ENCODE measurements around the gene C10orf143.

C10orf143 gene

GRCh38 chr10:130050721-130051120 is 59.9 kb downstream of the C10orf143 start:
- DNase-seq, result no peak

- DNase-seq, result no peak
Observed at GRCh38 chr10:130049987-130050386, 60.6 kb downstream of the C10orf143 start.

- DNase-seq, result no peak
Observed at GRCh38 chr10:130049244-130049643, 61.4 kb downstream of the C10orf143 start.

- DNase-seq, result no peak
Observed at GRCh38 chr10:130048081-130048480, 62.5 kb downstream of the C10orf143 start.

- no peak for DNase-seq
Observed at GRCh38 chr10:130047336-130047735, 63.3 kb downstream of the C10orf143 start.

- no peak for DNase-seq
Observed at GRCh38 chr10:130046591-130046990, 64.0 kb downstream of the C10orf143 start.

- no peak for DNase-seq
Observed at GRCh38 chr10:130045801-130046321, 64.8 kb downstream of the C10orf143 start.

- no peak for DNase-seq
Observed at GRCh38 chr10:130045091-130045652, 65.5 kb downstream of the C10orf143 start.

- no peak for DNase-seq
Observed at GRCh38 chr10:130044067-130045061, 66.3 kb downstream of the C10orf143 start.

GRCh38 chr10:130043491-130043890 is 67.1 kb downstream of the C10orf143 start:
- DNase-seq, result no peak

- no peak for DNase-seq
Observed at GRCh38 chr10:130042381-130042780, 68.2 kb downstream of the C10orf143 start.

- no peak for DNase-seq
Observed at GRCh38 chr10:130041451-130042371, 68.9 kb downstream of the C10orf143 start.

GRCh38 chr10:130040817-130041330 is 69.8 kb downstream of the C10orf143 start:
- no peak for DNase-seq

- DNase-seq, result no peak
Observed at GRCh38 chr10:130040351-130040750, 70.3 kb downstream of the C10orf143 start.

GRCh38 chr10:130039141-130039540 is 71.5 kb downstream of the C10orf143 start:
- DNase-seq, result no peak

- DNase-seq, result no peak
Observed at GRCh38 chr10:130038611-130039109, 72.0 kb downstream of the C10orf143 start.

- DNase-seq, result no peak
Observed at GRCh38 chr10:130038019-130038555, 72.5 kb downstream of the C10orf143 start.

GRCh38 chr10:130037169-130037661 is 73.4 kb downstream of the C10orf143 start:
- no peak for DNase-seq

- no peak for DNase-seq
Observed at GRCh38 chr10:130036296-130037065, 74.1 kb downstream of the C10orf143 start.

GRCh38 chr10:130029209-130029608 is 81.4 kb downstream of the C10orf143 start:
- DNase-seq, result peak; percentile 14

- peak; percentile 14 for DNase-seq
Observed at GRCh38 chr10:130028465-130028819, 82.2 kb downstream of the C10orf143 start.
